GM18499 (cell line): ENCODE data around the gene TSC22D4.
"Not testable (repeated sequence)": the region's sequence is repeated elsewhere in the genome, so short reads cannot be mapped to it uniquely, and the experiment has no call there.

Experiments used
- ATAC-seq: cut with Tn5 transposase; IDR thresholded peaks from one replicate; pipeline ENCODE4 v1.9.1; 2021; ENCODE audit warnings: moderate number of reproducible peaks; ENCODE audit not compliant: insufficient read depth, unreplicated experiment

TSC22D4 gene

GRCh38 chr7:100447363-100447762 lies 31.7 kb downstream of the TSC22D4 start:
- ATAC-seq = not testable (repeated sequence)

- ATAC-seq = no peak
Measured at GRCh38 chr7:100446040-100446439, 33.0 kb downstream of the TSC22D4 start.

- ATAC-seq = no peak
Measured at GRCh38 chr7:100444311-100445278, 34.4 kb downstream of the TSC22D4 start.

GRCh38 chr7:100443096-100443840 lies 35.7 kb downstream of the TSC22D4 start:
- no peak for ATAC-seq

DNA sequence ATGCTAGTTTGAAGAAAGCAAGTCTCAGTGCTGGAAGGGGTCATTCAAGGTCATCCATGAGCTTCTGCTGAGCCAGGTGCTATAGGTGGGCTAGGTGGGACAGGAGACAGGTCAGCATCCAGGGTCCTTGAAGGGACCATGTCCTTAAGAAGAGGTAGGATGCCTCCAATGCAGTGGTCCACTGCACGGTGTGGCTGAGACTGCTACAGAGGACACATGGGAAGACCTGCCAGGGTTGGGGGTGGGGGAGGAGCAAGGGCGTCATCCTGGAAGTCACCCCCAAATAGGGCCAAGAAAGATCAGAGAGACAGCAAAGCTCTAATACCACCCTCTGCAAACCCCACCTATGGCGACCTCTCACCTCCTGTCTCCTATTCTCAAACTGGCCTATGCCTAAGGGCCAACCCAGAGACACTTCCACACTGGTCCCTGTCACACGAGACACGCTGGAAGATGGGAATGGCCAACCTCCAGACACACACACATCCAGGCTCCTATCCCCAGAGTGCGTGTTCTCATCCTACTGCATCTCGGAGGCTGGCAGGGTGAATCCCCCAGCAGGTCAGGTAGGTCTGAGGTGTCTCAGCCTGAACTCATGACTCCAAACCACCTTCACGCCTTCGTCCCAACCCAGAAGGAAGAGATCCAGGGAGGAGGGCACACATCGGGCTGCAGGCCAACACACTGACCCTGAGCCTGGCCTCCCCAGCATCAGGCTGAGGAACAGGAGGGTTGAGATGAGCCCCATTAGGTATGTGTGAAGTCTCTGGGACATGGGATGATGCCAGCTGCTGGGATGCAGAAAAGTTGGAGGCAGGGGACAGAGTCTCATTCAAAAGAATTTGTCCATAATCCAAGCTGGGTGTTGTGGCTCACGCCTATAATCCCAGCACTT lies 37.1 kb downstream of the TSC22D4 start:
- no peak for ATAC-seq

DNA sequence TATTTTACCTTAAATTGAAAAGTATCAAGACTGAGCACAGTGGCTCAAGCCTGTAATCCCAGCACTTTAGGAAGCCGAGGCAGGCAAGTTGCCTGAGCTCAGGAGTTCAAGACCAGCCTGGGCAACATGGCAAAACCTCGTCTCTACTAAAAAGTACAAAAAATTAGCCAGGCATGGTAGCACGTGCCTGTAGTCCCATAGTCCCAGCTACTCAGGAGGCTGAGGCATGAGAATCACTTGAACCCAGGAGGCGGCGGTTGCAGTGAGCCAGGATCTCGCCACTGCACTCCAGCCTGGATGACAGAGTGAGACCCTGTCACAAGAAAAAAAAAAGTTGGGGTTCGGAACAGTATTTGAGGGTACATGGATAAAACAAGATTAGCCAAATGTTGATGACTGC lies 39.8 kb downstream of the TSC22D4 start:
- not testable (repeated sequence) for ATAC-seq

DNA sequence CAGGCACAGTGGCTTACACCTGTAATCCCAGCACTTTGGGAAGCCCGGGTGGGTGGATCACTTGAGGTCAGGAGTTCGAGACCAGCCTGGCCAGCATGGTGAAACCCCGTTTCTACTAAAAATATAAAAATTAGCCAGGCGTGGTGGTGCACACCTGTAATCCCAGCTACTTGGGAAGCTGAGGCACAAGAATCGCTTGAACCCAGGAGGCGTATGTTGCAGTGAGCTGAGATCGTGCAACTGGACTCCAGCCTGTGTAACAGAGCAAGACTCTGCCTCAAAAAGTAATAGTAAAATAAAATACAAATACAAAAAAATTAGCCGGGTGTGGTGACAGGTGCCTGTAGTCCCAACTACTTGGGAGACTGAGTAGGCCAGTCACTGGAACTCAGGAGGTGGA lies 40.3 kb downstream of the TSC22D4 start:
- ATAC-seq = not testable (repeated sequence)

DNA sequence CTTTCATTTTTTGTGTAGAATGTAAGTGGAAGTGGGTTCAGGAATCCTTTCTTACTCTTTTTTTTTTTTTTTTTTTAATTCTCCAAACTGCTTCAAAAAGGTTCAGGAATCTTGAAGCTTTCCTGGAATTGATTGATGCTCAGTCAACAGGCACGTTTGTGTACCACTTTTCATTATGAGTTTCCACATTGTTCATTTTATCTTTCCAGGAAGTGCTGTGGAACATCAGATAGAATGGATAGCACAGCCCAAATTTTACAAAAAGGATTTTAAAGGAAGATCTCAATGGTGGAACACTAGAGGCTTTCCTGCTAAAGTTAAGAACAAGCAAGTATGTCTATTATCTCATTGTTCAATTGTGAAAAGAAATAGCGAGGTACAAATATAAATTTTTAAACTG lies 40.8 kb downstream of the TSC22D4 start:
- no peak for ATAC-seq

- ATAC-seq = no peak
Measured at GRCh38 chr7:100437150-100438100, 41.6 kb downstream of the TSC22D4 start.

DNA sequence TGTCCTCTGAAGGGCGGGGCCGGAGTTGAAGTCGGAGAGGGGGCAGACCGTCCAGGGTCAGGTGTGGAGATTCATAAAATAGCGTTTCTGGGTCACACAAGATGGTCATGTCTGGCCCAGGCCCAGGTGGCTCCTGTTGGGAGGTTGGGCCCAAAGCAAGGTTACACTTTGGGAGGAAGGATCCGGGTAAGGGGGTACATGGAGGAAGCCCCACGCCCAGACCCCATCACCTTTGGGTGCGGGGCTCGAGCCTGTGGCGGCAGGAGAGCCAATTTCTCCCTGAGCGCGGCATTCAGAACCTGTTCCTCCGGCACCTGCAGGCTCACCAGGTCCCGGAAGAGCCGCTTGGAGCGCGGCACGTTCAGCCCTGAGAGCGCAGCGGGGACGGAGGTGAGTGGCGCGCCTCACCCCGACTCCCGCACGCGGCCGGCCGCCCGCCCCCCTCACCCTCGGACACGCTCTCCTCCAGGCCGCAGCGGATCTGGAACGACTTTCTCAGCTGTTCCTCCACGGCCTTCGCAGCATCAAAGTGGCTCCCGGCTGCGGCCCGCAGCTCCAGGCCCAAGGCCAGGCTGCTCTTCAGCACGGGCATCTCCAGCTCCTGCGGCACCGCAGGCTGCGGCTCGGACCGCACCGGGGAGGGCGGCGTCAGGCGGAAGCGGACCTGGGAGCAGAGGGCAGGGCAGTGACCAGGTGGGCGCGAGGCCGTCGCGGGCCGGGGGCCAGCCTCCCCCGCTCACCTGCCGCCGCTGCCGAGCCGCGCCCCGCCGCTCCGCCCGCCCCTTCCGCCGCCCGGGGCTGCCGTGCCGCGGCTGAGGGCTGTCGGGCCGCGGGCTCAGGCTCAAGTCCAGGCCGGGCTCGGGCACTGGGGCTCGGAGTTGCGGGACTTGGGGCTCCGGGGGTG lies 43.4 kb downstream of the TSC22D4 start:
- ATAC-seq = peak; percentile 10

- ATAC-seq = no peak
Measured at GRCh38 chr7:100434297-100435144, 44.5 kb downstream of the TSC22D4 start.

DNA sequence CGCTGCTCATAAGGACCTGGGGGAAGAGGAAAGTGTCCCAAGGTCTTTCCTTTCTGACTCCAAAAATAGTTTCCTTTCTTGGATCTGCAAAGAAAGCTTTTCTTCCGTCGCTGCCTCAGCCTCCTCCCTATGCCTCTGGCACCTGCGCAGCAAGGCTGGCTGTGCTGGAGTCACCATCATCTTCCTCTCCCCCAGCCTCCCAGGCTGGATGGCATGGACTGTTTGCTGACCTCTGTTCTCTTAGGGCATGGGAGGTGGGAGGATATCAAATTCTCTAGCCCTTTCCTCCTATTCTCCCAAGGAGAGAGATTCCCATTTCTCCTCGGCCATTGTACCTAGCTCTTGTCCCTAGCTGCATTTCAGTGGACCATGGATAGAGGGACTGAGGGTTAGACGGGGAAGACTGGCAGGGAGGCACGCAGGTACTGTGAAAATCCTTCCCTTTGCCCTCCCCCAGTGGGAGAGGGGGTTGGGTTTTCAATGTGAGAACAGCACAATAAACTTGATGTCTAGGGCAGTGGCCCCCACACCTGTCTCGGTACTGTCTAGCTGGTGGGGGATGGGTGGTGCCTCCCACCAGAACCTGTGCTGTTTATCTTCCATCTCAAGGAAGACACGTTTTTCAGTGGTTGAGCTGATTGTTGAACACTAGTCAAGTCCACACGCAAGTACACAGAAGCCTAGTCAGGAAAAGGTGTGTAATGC lies 45.3 kb downstream of the TSC22D4 start:
- no peak for ATAC-seq

DNA sequence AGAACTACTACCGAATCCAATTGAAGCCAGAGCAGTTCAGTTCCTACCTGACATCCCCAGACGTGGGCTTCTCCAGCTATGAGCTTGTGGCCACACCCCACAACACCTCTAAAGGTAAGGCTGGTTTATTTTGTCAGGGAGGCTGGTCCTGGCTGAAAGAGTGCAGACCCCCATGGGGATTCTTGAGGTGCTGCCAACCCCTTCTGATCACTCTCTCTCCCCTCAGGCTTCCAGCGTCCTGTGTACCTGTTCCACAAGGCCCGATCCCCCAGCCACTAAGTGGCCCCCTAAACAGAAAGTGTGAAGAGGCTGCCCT lies 45.8 kb downstream of the TSC22D4 start:
- no peak for ATAC-seq

DNA sequence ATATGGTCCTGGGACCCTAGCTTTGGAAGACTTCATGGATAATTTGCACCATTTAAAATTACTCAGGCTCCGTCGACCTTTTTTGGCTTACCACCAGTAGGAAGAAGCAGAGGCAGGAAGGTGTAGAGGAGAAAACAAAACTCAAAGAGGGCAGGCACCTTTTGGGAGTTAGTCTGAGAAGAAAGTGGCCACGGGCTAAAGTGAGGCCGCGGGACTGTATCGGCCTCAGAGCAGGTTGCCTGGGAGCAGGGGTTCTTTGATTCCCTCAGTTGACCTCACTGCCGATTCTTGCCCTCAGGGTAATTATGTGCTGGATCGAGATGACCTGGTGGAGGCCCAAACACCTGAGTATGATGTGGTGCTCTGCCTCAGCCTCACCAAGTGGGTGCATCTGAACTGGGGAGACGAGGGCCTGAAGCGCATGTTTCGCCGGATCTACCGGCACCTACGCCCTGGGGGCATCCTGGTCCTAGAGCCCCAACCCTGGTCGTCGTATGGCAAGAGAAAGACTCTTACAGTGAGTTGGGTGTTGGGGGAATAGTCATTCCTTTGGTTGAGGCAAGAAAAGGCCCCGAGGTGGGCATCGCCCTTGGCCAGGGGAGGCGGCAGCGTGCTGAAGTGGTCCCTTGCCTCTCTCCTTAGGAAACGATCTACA lies 46.3 kb downstream of the TSC22D4 start:
- no peak for ATAC-seq

GRCh38 chr7:100432053-100432452 lies 47.0 kb downstream of the TSC22D4 start:
- no peak for ATAC-seq

GRCh38 chr7:100431286-100431735 lies 47.7 kb downstream of the TSC22D4 start:
- ATAC-seq = no peak
